Neural cell (in vitro differentiated cells): ENCODE measurements around the gene CCDC33.

Source experiments
- CTCF ChIP-seq: fragments of 450-650 bp; IDR thresholded peaks from 2 replicates; pipeline ENCODE4 v1.5.1; 2014; ENCODE audit warnings: antibody characterized with exemption, mild to moderate bottlenecking, moderate library complexity; ENCODE audit not compliant: poor library complexity, severe bottlenecking
- EZH2 ChIP-seq: fragments of 200-600, 300-800 bp; shearing (Covaris generic), sonication (generic); IDR thresholded peaks from 2 replicates; pipeline ENCODE4 v1.6.1; 2014; ENCODE audit warnings: antibody characterized with exemption, low read length, borderline replicate concordance, mild to moderate bottlenecking; ENCODE audit not compliant: insufficient read depth, poor library complexity, severe bottlenecking
- MXI1 ChIP-seq: fragments of 450-650 bp; conservative IDR thresholded peaks from 2 replicates; pipeline ENCODE4 v1.6.1; 2014; ENCODE audit warnings: antibody characterized with exemption, mild to moderate bottlenecking; ENCODE audit not compliant: poor library complexity, severe bottlenecking
- RAD21 ChIP-seq: fragments of 450-650 bp; conservative IDR thresholded peaks from 2 replicates; pipeline ENCODE4 v1.6.1; 2014; ENCODE audit warnings: antibody characterized with exemption, mild to moderate bottlenecking, moderate library complexity

- no peak for TF ChIP-seq RAD21
- TF ChIP-seq CTCF, result no peak
- TF ChIP-seq EZH2, result no peak
- TF ChIP-seq MXI1, result no peak
Observed at GRCh38 chr15:74233373-74233772, 2.8 kb upstream of the CCDC33 start.
